Naive thymus-derived CD4-positive, alpha-beta T cell (primary cell): ENCODE results near the gene ESPL1. TPM values are rescaled to one million over a fixed set of nuclear protein-coding genes. Genes with fewer than 3 reads are reported as not detected.

Experiments used
- ATAC-seq: fragments of 150-1000 bp; cut with Tn5 transposase; 2 replicates; pipeline ENCODE4 v1.10.0; 2021; ENCODE audit warnings: mild to moderate bottlenecking, moderate library complexity
- CTCF ChIA-PET: fragments of 350-600 bp; sonication (Branson Sonifier 250); formaldehyde crosslinking; loops from one replicate; lab custom pipeline; 2021; ENCODE audit warnings: antibody characterized with exemption; lab: Charles Lee
- POLR2A ChIA-PET: fragments of 350-600 bp; sonication (Branson Sonifier 250); formaldehyde crosslinking; loops from one replicate; lab custom pipeline; 2021; ENCODE audit warnings: antibody characterized with exemption, inconsistent platforms; lab: Charles Lee
- DNase-seq, 9 donors: peaks; one replicate each; pipeline versions ENCODE4 v3.0.0 to v3.0.0-alpha.2; 2020 to 2022; ENCODE audit warnings: mixed read lengths in 1 of 9
- H3K27ac ChIP-seq: one replicate; pipeline ENCODE4 v1.7.0; 2013; ENCODE audit warnings: mild to moderate bottlenecking, low read depth, low read length, moderate library complexity
- H3K27me3 ChIP-seq, 2 donors: one replicate each; pipeline ENCODE4 v1.7.0; 2013; ENCODE audit warnings: low read length in 2 of 2, mild to moderate bottlenecking in 2 of 2, moderate library complexity in 2 of 2; ENCODE audit not compliant: control insufficient read depth in 2 of 2, insufficient read depth in 2 of 2
- H3K36me3 ChIP-seq, 3 experiments: 1 replicate in 2 of 3; 2 replicates in 1 of 3; pipeline ENCODE4 v1.7.0; 2013; ENCODE audit warnings: low read length in 3 of 3, mild to moderate bottlenecking in 3 of 3, moderate library complexity in 1 of 3; ENCODE audit not compliant: insufficient read depth in 3 of 3, control insufficient read depth in 2 of 3
- H3K4me1 ChIP-seq, 2 donors: one replicate each; pipeline ENCODE4 v1.7.0; 2013; ENCODE audit warnings: low read length in 2 of 2, mild to moderate bottlenecking in 2 of 2, moderate library complexity in 1 of 2; ENCODE audit not compliant: control insufficient read depth in 2 of 2, insufficient read depth in 2 of 2
- H3K4me3 ChIP-seq: 2 replicates; pipeline ENCODE4 v1.7.0; 2013; ENCODE audit warnings: mild to moderate bottlenecking, low read length
- H3K9me3 ChIP-seq, 3 experiments: 1 replicate in 2 of 3; 2 replicates in 1 of 3; pipeline ENCODE4 v1.7.0; 2013; ENCODE audit warnings: low read length in 3 of 3; ENCODE audit not compliant: control insufficient read depth in 2 of 3
- H3K27ac Mint-ChIP-seq, 9 donors: one replicate each; pipeline ENCODE4 v1.8.0; 2020 to 2022; ENCODE audit warnings: mixed read lengths in 9 of 9, mild to moderate bottlenecking in 8 of 9, moderate library complexity in 5 of 9, inconsistent platforms in 2 of 9
- H3K27me3 Mint-ChIP-seq, 5 donors: one replicate each; pipeline ENCODE4 v1.8.0; 2021 to 2022; ENCODE audit warnings: mixed read lengths in 5 of 5, mild to moderate bottlenecking in 1 of 5
- H3K36me3 Mint-ChIP-seq, 5 donors: one replicate each; pipeline ENCODE4 v1.8.0; 2020 to 2022; ENCODE audit warnings: mixed read lengths in 5 of 5, mild to moderate bottlenecking in 3 of 5, inconsistent platforms in 1 of 5
- H3K4me1 Mint-ChIP-seq, 7 donors: one replicate each; pipeline ENCODE4 v1.8.0; 2020 to 2022; ENCODE audit warnings: mixed read lengths in 7 of 7, mild to moderate bottlenecking in 3 of 7, inconsistent platforms in 1 of 7
- H3K4me3 Mint-ChIP-seq, 10 donors: one replicate each; pipeline ENCODE4 v1.8.0; 2020 to 2022; ENCODE audit warnings: mild to moderate bottlenecking in 10 of 10, mixed read lengths in 10 of 10, moderate library complexity in 6 of 10, inconsistent platforms in 2 of 10
- H3K9me3 Mint-ChIP-seq, 11 donors: one replicate each; pipeline ENCODE4 v1.8.0; 2020 to 2022; ENCODE audit warnings: mixed read lengths in 11 of 11, mild to moderate bottlenecking in 4 of 11, inconsistent platforms in 1 of 11, moderate library complexity in 1 of 11
- intact Hi-C, 2 donors: fragments of 100-400 bp; cut with micrococcal nuclease; formaldehyde crosslinking; loops; one replicate each; pipeline ENCODE4 v1.15.1; 2023
- polyA plus RNA-seq, 2 donors: library from polyadenylated mRNA; unstranded; fragments of 300-500 nt; fragmentation: Illumina TruSeq; gene quantifications; one replicate each; pipeline ENCODE4 v1.2.3, GENCODE V29; 2021
- total RNA-seq, 6 experiments: library from RNA in 5 of 6; stranded (reverse) in 5 of 6; gene quantifications; 1 replicate in 5 of 6; 2 replicates in 1 of 6; pipeline ENCODE4 v1.2.3 and lab custom pipeline; 2021 to 2026

Gene ESPL1
- total and polyA plus RNA-seq, 7 experiments from 2014 or later = 0.08 to 65.4 (median 1.1) TPM; not detected in 2

GRCh38 chr12:53232646-53233461 is 35.2 kb upstream of the ESPL1 start:
- H3K9me3 Mint-ChIP-seq = no peaks in the 10 kb centered on the region
- CTCF ChIA-PET = interaction anchor here (0.7 to 1.3 kb wide), 3 partner anchors 10 to 19 kb away, joined by 3 to 6 read pairs (median 4); a partner anchor contains a TSS
- peaks cover 37 to 79% (median 71%) of the 10 kb centered on the region in 7 donors for H3K4me1 Mint-ChIP-seq
- H3K27ac ChIP-seq = peak overlapping the region; percentile 47
- POLR2A ChIA-PET = interaction anchor here (1.0 to 2.7 kb wide), 4 partner anchors 9 to 19 kb away, joined by 3 to 10 read pairs (median 6); a partner anchor contains a TSS
- intact Hi-C loops = loop anchor here (1.0 kb wide), 4 partner anchors 12 to 19 kb away; a partner anchor contains a TSS
- DNase-seq = peak in 4 of 9 donors; percentile 38 to 55 (median 42)
- peak overlapping the region; percentile 83 to 95 (median 88) for H3K4me3 Mint-ChIP-seq
- H3K9me3 ChIP-seq = no peaks in the 10 kb centered on the region
- H3K27me3 ChIP-seq = no peaks in the 10 kb centered on the region
- peaks cover 40 to 45% of the 10 kb centered on the region in 2 donors for H3K4me1 ChIP-seq
- H3K27ac Mint-ChIP-seq = peak overlapping the region; percentile 75 to 90 (median 86)
- peak; percentile 57 for ATAC-seq
- H3K4me3 ChIP-seq = peak overlapping the region; percentile 46
- H3K36me3 ChIP-seq = no peaks in the 10 kb centered on the region
- no peaks in the 10 kb centered on the region for H3K27me3 Mint-ChIP-seq
- H3K36me3 Mint-ChIP-seq = peaks cover 0 to 4% (median 0%) of the 10 kb centered on the region in 5 donors

- Mint-ChIP-seq H3K9me3 (no peaks in the 10 kb centered on the region), H3K27me3 (no peaks in the 10 kb centered on the region), H3K27ac (peak overlapping the region in 5 of 9 donors; percentile 40 to 91 (median 86)), H3K4me3 (peak overlapping the region; percentile 43 to 86 (median 58)), H3K36me3 (peaks cover 0 to 2% (median 0%) of the 10 kb centered on the region in 5 donors), H3K4me1 (peaks cover 37 to 70% (median 65%) of the 10 kb centered on the region in 7 donors)
- ATAC-seq = no peak
- no peak for DNase-seq
- Histone ChIP-seq H3K4me1 (peaks cover 40 to 45% of the 10 kb centered on the region in 2 donors), H3K4me3 (no peak overlapping the region), H3K9me3 (no peaks in the 10 kb centered on the region), H3K36me3 (no peaks in the 10 kb centered on the region), H3K27ac (no peak overlapping the region), H3K27me3 (no peaks in the 10 kb centered on the region)
- intact Hi-C loops = no loop called here
- ChIA-PET POLR2A (interaction anchor here (1.4 to 2.7 kb wide), 3 partner anchors 10 to 20 kb away, joined by 4 to 10 read pairs (median 9); no protein-coding TSS in a partner anchor), CTCF (interaction anchor here (1.1 to 1.3 kb wide), 2 partner anchors 18 to 20 kb away, joined by 3 to 6 read pairs; a partner anchor contains a TSS)
Observed at GRCh38 chr12:53233671-53234121, 34.4 kb upstream of the ESPL1 start.

GRCh38 chr12:53234271-53234914 is 33.7 kb upstream of the ESPL1 start:
- H3K36me3 ChIP-seq = no peaks in the 10 kb centered on the region
- Mint-ChIP-seq H3K9me3 (no peaks in the 10 kb centered on the region), H3K4me3 (peak overlapping the region in 5 of 10 donors; percentile 51 to 73 (median 57)), H3K36me3 (peaks cover 0 to 2% (median 0%) of the 10 kb centered on the region in 5 donors), H3K27me3 (no peaks in the 10 kb centered on the region), H3K27ac (peak overlapping the region in 2 of 9 donors; percentile 86 to 91), H3K4me1 (peaks cover 36 to 64% (median 62%) of the 10 kb centered on the region in 7 donors)
- no peak overlapping the region for H3K27ac ChIP-seq
- intact Hi-C loops = no loop called here
- H3K4me3 ChIP-seq = no peak overlapping the region
- ChIA-PET CTCF (interaction anchor here (1.1 to 3.0 kb wide), 2 partner anchors 10 to 20 kb away, joined by 3 to 12 read pairs; no protein-coding TSS in a partner anchor), POLR2A (interaction anchor here (0.6 to 2.7 kb wide), 3 partner anchors 14 to 63 kb away, joined by 3 to 10 read pairs (median 4); a partner anchor contains a TSS)
- H3K27me3 ChIP-seq = no peaks in the 10 kb centered on the region
- H3K9me3 ChIP-seq = no peaks in the 10 kb centered on the region
- DNase-seq (no peak), ATAC-seq (no peak)
- peaks cover 40 to 45% of the 10 kb centered on the region in 2 donors for H3K4me1 ChIP-seq

- Mint-ChIP-seq H3K27ac (peak overlapping the region in 3 of 9 donors; percentile 48 to 77 (median 76)), H3K4me1 (peaks cover 33 to 58% (median 54%) of the 10 kb centered on the region in 7 donors), H3K27me3 (no peaks in the 10 kb centered on the region), H3K36me3 (peaks cover 0 to 2% (median 0%) of the 10 kb centered on the region in 5 donors), H3K9me3 (no peaks in the 10 kb centered on the region), H3K4me3 (peak overlapping the region in 2 of 10 donors; percentile 18 to 44)
- ChIA-PET CTCF (interaction anchor here (0.9 to 3.0 kb wide), 4 partner anchors 9 to 34 kb away, joined by 3 to 12 read pairs (median 4); no protein-coding TSS in a partner anchor), POLR2A (interaction anchor here (0.9 to 1.8 kb wide), 3 partner anchors 9 to 18 kb away, joined by 3 to 5 read pairs (median 4); a partner anchor contains a TSS)
- H3K27me3 ChIP-seq = no peaks in the 10 kb centered on the region
- ATAC-seq = no peak
- DNase-seq = no peak
- peaks cover 40 to 45% of the 10 kb centered on the region in 2 donors for H3K4me1 ChIP-seq
- H3K36me3 ChIP-seq = no peaks in the 10 kb centered on the region
- no peak overlapping the region for H3K27ac ChIP-seq
- intact Hi-C loops = no loop called here
- H3K4me3 ChIP-seq = no peak overlapping the region
- H3K9me3 ChIP-seq = no peaks in the 10 kb centered on the region
Observed at GRCh38 chr12:53235164-53235563, 32.9 kb upstream of the ESPL1 start.

GRCh38 chr12:53235742-53236442 is 32.2 kb upstream of the ESPL1 start:
- Histone ChIP-seq H3K27ac (no peak overlapping the region), H3K4me1 (peaks cover 40 to 45% of the 10 kb centered on the region in 2 donors), H3K4me3 (no peak overlapping the region), H3K27me3 (no peaks in the 10 kb centered on the region), H3K36me3 (no peaks in the 10 kb centered on the region), H3K9me3 (no peaks in the 10 kb centered on the region)
- ATAC-seq (no peak), DNase-seq (no peak)
- peaks cover 0 to under 1% (median 0%) of the 10 kb centered on the region in 5 donors for H3K36me3 Mint-ChIP-seq
- intact Hi-C loops = no loop called here
- H3K27ac Mint-ChIP-seq = peak overlapping the region in 8 of 9 donors; percentile 30 to 77 (median 57)
- H3K4me1 Mint-ChIP-seq = peaks cover 33 to 56% (median 52%) of the 10 kb centered on the region in 7 donors
- peak overlapping the region in 7 of 10 donors; percentile 2 to 74 (median 54) for H3K4me3 Mint-ChIP-seq
- ChIA-PET CTCF (interaction anchor here (0.9 to 3.0 kb wide), 6 partner anchors 15 to 33 kb away, joined by 3 to 12 read pairs (median 4); a partner anchor contains a TSS), POLR2A (interaction anchor here (0.5 to 1.8 kb wide), 8 partner anchors 8 to 39 kb away, joined by 3 to 5 read pairs (median 4); a partner anchor contains a TSS)
- no peaks in the 10 kb centered on the region for H3K27me3 Mint-ChIP-seq
- no peaks in the 10 kb centered on the region for H3K9me3 Mint-ChIP-seq
